ENCODE measurements around the gene BYSL. TPM values are rescaled to one million over a fixed set of nuclear protein-coding genes. Genes with fewer than 3 reads are reported as not detected.

BYSL gene
- 25.3 and 30.9 TPM in 2 replicates for polyA plus RNA-seq (2014; cell fraction: cytosol; rRNA removed)
- 25.6 and 34.4 TPM in 2 replicates for polyA plus RNA-seq (2014; cell fraction: nucleus; rRNA removed)

DNA sequence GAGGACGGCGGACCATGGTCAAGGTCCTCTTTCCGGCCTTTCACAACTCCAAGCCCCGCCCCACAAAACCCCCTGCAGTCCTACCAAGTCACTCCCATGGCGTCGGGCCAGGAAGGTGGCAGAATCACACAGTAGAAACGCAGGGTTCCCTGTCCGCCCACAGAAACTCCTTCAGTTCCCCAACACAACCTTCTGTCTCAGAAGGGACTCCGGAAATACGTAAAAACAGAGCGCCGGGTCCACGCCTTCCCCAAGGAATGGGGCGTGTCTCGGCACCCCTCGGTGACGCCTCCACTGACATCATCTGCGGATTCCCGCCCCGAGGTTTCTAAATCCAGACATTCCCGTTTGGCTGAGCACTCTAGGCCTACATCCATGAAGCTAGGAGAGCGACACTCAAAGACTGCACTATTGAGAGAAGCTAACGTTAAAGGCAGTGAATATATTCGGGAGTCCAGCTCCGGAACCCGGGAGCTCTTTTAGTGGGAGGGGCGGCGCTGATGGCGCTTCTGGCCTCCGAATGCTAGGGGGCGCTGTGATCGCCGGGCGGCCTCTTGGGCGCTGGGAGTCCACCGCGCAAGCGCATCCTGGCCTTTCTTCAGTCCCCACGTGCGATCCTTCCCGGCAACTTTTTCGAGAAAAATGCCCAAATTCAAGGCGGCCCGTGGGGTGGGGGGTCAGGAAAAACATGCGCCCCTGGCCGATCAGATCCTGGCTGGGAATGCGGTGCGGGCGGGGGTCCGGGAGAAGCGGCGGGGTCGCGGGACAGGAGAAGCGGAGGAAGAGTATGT is at the start of gene BYSL, which contains the start of gene MED20:
TSS of gene BYSL (plus strand) at position 579 of the 791 bp plus-strand sequence. CDS start at position 643, 64 bp downstream.
TSS of gene MED20 (minus strand) at position 219 of the 791 bp plus-strand sequence. CDS start at position 98, 121 bp downstream.
- DNase-seq (ENCODE audit: low spot score), result peak; percentile 93

GRCh38 chr6:41871691-41872090 is 49.6 kb upstream of the BYSL start:
- no peak for DNase-seq (ENCODE audit: low spot score)

DNA sequence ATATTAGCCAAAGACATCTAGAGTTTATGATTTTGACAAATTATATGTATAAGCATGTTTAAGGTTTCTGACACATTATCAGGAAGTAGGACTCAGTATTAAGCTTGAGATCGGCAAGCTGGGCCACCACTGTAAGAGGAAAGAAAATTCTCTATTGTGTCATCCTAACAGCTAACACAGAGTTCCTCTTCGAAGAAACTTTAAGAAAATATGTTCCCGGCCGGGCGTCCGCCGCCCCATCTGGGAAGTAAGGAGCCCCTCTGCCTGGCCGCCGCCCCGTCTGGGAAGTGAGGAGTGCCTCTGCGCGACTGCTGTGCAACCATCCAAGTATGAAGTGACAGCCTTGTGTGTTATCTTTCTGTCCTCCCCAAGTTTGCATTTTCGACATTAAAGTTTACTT is 49.2 kb upstream of the BYSL start:
- no peak for DNase-seq (ENCODE audit: low spot score)

GRCh38 chr6:41874741-41875140 is 46.6 kb upstream of the BYSL start:
- no peak for DNase-seq (ENCODE audit: low spot score)

DNA sequence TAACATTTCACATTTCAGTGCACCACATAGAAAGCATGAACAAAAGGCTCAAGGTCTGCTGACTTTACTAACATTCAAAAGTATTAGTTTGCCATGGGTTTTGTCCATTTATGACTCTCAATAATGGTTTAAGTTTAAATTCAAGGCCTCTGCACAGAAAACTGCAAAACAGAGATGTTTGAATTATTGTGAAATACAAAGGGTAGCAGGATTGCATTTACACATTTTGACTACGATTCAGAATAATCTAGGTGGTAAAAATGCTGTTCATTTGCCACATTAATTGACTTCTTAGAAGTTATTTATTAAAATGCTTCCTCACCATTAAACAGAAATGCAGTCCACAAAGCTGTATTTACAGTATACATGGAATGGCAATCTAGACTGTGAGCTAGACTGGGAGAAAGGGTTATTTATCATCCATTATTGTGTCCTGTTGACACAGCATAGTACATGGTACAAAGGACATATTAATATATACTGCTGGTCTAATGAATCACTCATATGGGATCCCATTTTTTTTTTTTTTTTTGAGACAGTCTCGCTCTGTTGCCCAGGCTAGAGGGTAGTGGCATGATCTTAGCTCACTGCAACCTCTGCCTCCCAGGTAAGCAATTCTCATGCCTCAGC is 44.1 kb upstream of the BYSL start:
- DNase-seq (ENCODE audit: low spot score), result no peak

DNA sequence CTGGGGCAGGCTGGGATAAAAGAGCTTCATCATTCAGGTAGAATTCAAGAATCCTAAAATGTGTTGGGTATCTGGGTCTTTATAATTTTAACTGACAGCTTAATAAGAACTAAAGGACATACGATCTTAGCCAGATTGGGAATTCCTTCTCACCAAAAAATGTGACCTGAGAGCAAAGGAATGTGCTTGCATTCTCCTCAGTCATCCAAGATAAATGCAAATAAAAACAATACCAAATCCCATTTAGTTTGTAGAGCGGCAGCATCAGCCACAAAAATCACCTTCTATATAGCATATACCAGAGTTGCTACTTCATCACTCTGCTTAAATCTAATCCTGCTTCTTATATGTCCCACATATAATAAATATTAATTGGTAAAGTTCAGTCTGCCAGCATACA is 43.1 kb upstream of the BYSL start:
- no peak for DNase-seq (ENCODE audit: low spot score)

GRCh38 chr6:41878961-41879405 is 42.3 kb upstream of the BYSL start:
- DNase-seq (ENCODE audit: low spot score), result no peak

- no peak for DNase-seq (ENCODE audit: low spot score)
Observed at GRCh38 chr6:41881506-41881905, 39.8 kb upstream of the BYSL start.

DNA sequence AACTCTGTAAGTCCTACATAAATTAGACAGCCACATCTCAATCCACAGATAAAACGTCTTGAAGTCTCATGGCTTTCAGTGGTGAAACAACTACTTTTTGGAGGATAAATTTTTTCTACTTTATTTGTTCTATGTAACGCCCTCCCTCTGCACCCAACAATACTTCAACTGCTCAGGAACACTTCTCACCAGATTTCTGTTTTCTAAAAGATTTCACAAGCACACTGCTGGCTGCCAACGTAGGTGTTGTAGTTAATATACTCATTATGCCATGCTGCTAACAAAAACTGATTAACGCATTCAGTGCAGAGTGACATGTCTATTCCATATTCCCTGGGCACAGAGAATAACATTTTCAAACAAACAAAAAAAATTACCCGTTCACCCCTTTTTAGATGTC is 36.3 kb upstream of the BYSL start:
- DNase-seq (ENCODE audit: low spot score), result no peak

GRCh38 chr6:41885930-41886329 is 35.4 kb upstream of the BYSL start:
- DNase-seq (ENCODE audit: low spot score), result no peak

- DNase-seq (ENCODE audit: low spot score), result no peak
Observed at GRCh38 chr6:41887331-41887751, 34.0 kb upstream of the BYSL start.

DNA sequence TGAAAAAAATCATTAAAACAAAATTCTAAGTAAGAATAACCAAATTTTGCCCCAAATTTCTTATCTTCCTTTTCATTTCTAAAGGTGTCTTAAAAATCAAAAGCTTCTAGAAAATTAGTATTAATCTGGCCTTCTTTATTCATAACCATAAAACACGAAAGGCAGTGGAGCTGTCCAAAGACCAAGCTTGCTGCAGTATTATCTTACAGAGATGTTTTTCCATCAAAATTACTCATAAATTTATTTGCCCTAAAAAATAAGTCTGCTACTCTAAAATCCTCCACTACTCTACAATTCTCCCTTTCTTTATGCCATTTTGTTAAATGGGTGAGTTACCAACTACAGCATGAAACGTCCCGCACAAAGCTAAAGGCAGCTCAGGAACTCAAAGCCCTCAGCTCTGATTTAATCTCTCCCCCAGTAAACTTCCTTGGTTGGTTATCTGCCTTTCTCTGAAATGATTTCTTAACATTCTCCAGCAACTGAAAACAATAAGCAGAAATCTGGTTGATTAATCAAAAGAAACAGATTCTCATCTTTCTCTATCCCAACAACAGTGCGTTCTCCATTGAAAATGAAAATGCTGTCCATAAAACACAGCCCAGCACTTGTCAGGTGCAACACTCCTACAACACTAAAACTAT is 28.3 kb upstream of the BYSL start:
- no peak for DNase-seq (ENCODE audit: low spot score)

DNA sequence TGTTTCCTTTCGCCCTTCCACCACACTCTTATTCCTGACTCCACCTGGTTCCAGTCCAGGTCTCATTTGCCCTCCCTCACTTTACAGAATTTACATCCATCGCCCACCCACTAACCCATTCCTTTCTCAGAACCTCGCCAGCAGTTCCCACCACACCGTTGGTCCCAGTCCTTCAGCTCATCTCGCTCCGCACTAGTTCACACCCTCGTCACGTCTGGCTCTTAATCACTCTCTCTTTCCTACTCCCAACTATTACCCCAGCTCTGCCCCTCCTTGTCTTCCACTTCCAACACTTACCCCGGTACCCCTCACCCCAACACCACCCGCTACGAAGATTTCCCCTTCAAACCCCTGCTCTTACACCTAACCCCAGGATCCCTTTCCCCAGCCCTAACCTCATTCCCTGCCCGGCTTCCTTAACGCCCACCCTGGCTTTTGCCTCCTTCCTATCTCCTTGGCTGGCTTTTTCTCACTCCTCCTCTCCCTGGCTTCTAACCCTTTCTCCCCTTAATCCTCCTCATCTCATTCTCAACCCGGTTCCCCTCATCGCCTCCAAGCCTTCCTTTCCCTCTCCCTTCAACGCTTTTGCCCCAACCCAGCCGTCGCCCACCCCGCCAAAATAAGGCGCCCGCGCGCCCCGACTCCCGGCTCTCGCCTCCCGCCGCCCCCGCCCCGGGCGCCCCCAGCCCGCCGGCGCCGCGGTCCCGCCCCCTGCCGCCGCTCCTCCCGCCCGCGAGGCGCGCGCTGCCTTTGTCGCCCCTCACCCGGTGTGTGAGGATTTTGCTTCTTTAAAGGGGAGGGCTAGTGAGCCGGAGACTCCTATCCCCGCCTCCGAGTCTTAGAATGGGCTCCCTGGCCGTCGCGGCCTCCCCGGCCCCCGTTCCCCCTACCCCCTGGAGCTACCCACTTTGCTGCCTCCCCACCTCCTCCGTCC is 26.7 kb upstream of the BYSL start:
- DNase-seq (ENCODE audit: low spot score), result peak; percentile 56

DNA sequence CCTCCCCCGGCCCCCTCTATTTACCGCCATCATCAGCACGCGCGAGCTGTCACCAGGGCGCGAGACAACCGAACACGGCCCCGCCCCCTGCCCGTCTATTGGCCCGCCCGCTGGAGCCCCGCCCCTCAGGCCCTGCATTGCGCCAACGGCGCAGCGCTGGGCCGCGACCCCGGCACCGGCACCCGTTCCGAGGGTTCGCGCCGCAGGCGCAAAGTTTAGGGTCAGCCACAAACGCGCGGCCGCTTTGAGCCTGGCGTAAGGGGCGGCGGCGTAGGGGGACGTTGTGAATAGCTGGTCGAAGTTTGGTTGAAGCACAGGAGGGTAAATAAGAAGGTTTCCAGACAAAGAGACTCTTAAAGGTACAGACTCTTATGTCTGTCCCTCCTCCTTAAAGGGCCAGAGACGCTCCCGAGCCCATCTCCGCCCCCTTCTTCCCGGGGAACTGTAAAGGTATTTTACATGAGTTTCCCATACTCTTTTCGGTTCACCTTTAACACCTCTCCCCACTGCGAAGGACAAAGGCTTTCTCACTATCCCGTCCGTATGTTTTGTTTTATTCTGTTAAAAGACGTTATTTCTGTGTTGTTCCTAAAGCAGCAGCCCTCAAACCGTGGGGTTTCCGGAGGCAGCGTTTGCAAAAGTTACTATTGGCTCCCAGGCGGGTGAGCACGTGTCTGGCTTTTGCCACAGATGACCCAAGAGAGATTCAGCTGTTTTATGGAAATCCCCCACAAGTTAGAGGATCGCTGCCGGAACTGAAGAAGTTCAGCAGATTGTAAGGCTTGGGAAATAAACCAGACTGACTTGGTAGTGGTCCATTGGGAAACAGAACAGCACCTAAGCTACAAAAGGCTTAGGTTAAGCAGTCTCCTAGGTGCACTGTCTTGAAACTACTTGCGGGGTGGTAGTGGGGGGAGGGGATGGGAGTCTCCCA is 25.7 kb upstream of the BYSL start, which contains the start of gene USP49:
TSS of gene USP49 (minus strand) at position 76 of the 934 bp plus-strand sequence. CDS start 88,392 bp downstream, outside the sequence.
- DNase-seq (ENCODE audit: low spot score), result peak; percentile 88

GRCh38 chr6:41896281-41896680 is 25.0 kb upstream of the BYSL start:
- no peak for DNase-seq (ENCODE audit: low spot score)

- no peak for DNase-seq (ENCODE audit: low spot score)
Observed at GRCh38 chr6:41900861-41901260, 20.4 kb upstream of the BYSL start.

DNA sequence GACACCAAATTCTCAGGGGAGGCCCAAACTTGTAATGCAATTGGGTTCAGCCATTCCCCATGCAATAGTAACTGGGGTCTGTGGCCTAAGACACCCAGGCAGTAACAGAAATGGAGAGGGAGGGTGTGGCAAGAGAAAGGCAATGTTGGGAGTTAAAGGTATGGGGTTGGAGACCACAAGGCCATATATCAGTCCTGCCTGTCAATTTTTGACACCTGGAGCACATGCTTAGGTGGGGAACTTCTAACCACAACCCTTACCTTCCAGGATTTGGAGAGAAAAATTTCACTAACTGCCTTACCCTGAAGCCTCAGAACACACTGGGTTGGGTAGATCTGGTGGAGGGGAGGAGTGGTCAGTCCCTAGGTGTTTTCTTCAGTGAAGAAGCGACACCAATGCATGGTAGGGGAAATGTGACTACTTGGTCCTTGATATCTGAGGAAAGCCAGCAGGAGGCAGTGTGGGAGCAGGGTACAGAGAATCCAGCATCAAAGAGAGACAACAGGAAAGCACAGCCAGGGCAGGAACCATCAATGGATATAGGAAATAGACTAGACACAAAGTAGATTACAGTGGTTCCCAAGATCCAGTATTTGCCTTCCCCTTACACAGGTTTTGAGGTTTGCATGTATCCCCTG is 19.3 kb upstream of the BYSL start:
- no peak for DNase-seq (ENCODE audit: low spot score)

GRCh38 chr6:41909727-41910126 is 11.6 kb upstream of the BYSL start:
- no peak for DNase-seq (ENCODE audit: low spot score)

DNA sequence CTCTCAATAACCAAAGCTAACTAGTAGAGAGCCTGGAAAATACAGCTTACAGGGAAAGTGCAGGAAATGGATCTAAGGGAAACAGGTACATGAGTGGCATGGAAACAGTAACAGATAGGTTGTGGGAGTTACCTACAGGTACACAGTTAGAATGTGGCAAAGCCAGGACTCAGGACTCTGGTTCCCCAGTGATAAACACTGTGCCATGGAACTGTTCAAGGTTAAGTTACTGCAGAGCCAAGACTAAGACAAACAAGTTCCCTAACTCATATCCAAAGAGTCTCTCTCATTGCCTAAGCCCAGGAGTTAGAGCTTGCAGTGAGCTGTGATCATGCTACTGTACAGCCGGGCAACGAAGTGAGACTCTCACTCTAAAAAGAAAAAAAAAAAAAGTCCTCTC is 7.0 kb upstream of the BYSL start:
- no peak for DNase-seq (ENCODE audit: low spot score)
